GM20000 (cell line): ENCODE results near the gene IDH3G.

Source experiments
- DNase-seq: peaks from one replicate; pipeline ENCODE4 v3.0.0; 2012; ENCODE audit warnings: low spot score
- TF ChIP-seq, protein P1 (sequence below): IDR thresholded peaks from 2 replicates; pipeline ENCODE4 v1.5.1; 2012; ENCODE audit warnings: mild to moderate bottlenecking, control low read depth; ENCODE audit errors: extremely low read depth, missing control alignments

Gene IDH3G

GRCh38 chrX:153794897-153795816 is 982 bp upstream of the IDH3G start:
- no peak for DNase-seq
- TF ChIP-seq, protein P1, sequence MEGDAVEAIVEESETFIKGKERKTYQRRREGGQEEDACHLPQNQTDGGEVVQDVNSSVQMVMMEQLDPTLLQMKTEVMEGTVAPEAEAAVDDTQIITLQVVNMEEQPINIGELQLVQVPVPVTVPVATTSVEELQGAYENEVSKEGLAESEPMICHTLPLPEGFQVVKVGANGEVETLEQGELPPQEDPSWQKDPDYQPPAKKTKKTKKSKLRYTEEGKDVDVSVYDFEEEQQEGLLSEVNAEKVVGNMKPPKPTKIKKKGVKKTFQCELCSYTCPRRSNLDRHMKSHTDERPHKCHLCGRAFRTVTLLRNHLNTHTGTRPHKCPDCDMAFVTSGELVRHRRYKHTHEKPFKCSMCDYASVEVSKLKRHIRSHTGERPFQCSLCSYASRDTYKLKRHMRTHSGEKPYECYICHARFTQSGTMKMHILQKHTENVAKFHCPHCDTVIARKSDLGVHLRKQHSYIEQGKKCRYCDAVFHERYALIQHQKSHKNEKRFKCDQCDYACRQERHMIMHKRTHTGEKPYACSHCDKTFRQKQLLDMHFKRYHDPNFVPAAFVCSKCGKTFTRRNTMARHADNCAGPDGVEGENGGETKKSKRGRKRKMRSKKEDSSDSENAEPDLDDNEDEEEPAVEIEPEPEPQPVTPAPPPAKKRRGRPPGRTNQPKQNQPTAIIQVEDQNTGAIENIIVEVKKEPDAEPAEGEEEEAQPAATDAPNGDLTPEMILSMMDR: no peak

DNA sequence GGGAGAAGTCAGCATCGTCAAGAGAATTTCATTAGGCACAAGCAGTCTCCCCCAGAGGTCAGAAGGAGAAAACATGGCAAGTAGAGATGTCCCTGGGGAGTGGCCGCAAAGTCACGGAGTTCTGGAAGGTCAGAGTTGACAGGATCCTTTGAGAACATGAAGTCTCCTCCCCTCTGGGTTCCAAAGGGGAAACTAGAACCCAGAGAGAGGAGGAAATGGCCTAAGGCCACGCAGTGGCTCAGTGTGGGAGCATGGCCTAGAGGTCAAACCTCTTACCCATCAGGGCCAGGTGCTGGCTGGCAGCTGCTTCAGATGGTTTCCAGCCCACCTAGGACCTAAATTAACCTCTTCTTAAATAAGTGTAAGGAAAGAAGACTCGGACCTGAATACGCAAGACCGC is 884 bp downstream of the IDH3G start:
- no peak for DNase-seq
- TF ChIP-seq, protein P1: no peak

GRCh38 chrX:153792368-153792767 is 1.8 kb downstream of the IDH3G start:
- no peak for DNase-seq
- TF ChIP-seq, protein P1: no peak

DNA sequence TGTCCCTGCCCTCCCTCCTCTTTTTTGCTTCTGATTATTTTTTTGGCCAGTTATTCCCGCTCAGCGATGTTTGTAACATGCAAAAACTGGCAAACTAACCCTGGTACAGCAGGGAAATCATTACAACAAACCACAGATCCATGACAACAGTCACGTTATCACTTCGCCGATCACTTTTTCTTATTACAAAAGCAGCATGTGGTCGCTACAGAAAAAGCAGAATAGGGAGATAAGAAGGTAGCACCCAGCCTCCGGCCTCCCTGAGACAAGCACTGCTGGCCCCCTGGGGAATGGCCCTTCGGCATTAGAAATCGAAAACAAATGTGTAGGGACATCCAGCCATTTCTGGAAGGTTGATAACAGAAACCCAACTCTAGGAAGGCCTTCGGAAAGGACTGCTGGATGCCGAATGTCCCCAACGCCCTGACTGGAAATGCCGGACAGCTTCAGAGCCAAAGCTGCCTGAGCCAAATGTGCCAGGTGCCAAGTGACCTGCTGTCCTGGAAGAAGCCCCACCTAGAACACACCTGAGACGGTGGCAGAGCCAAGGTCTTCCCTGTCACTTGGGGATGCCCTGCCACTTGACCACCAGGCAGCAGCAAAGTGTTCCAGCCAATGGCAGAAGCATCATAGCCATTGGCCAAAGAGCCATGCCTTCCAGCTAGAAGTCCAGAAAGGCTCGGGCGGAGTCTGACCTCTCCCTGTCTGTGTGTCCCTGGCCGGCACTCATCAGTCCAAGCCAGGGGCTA is 2.9 kb downstream of the IDH3G start:
- TF ChIP-seq, protein P1: no peak
- no peak for DNase-seq

- TF ChIP-seq, protein P1: no peak
- no peak for DNase-seq
Observed at GRCh38 chrX:153789654-153790053, 4.5 kb downstream of the IDH3G start.

DNA sequence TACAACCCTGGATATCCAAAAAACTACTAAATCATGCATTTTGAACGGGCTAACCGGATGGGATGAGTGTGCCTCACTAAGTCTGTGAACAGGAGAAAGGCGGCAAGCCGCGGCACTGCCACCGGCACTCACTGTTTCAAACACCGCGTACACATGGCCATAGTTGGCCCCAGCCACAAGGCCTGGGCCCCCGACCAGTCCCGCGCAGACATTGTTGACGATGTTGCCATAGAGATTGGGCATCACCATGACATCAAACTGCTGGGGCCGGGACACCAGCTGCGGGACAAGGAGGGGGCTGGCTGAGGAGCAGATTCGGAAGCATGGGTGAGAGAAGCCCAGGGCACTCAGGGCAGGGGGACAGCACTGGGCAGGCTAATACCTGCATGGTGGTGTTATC is 7.5 kb downstream of the IDH3G start:
- no peak for DNase-seq
- TF ChIP-seq, protein P1: no peak
